Mammary epithelial cell (primary cell): Measurements from ENCODE around the gene MLLT10.

Experiments
- CTCF ChIP-seq, 2 donors: IDR thresholded peaks in 1 of 2; conservative IDR thresholded peaks in 1 of 2; 2 replicates each; pipeline ENCODE4 v1.5.1; 2011 to 2012; ENCODE audit warnings: inconsistent platforms in 2 of 2, low read length in 2 of 2, mild to moderate bottlenecking in 2 of 2, control low read depth in 1 of 2, low read depth in 1 of 2; ENCODE audit not compliant: insufficient read depth in 1 of 2; ENCODE audit errors: extremely low read depth in 1 of 2
- EZH2 ChIP-seq: IDR thresholded peaks from 2 replicates; pipeline ENCODE4 v1.6.1; 2012; ENCODE audit warnings: low read length, inconsistent platforms, borderline replicate concordance

- no peak for TF ChIP-seq CTCF (conservative IDR thresholded peaks at IDR 0.05 in 1 of 2, IDR thresholded peaks at IDR 0.05 in 1 of 2; ENCODE audit: extremely low read depth in 1 of 2, insufficient read depth in 1 of 2, low read depth in 1 of 2, low read length in 2 of 2)
- TF ChIP-seq EZH2 = no peak
Measured at GRCh38 chr10:21758239-21758638, 224.2 kb downstream of the MLLT10 start.
